OCI-LY3 (cell line): ENCODE data around the gene MFAP5.

Experiments
- H2AFZ ChIP-seq: fragments of 200-600, 300-600 bp; shearing (Covaris generic); 2 replicates; pipeline ENCODE4 v1.6.0; 2014; ENCODE audit warnings: antibody characterized with exemption, low read depth, low read length
- H3K27ac ChIP-seq: fragments of 200-600, 300-600 bp; sonication (generic); 2 replicates; pipeline ENCODE4 v1.5.1; 2014; ENCODE audit warnings: mild to moderate bottlenecking, low read length, moderate library complexity, mixed read lengths
- H3K27me3 ChIP-seq: fragments of 200-600, 300-600 bp; sonication (generic); 2 replicates; pipeline ENCODE4 v1.6.1; 2014; ENCODE audit warnings: low read depth, low read length, mixed read lengths
- H3K36me3 ChIP-seq: fragments of 200-600, 300-600 bp; sonication (generic); replicated peaks from 2 replicates; pipeline ENCODE3; 2014; ENCODE audit warnings: low read depth, low read length, mixed read lengths
- H3K4me1 ChIP-seq: fragments of 300-600, 200-600 bp; sonication (generic); 2 replicates; pipeline ENCODE4 v1.6.1; 2014; ENCODE audit warnings: low read length, mixed read lengths
- H3K4me2 ChIP-seq: fragments of 200-600, 300-600 bp; sonication (generic); 2 replicates; pipeline ENCODE4 v1.6.1; 2014; ENCODE audit warnings: low read length, mixed read lengths
- H3K4me3 ChIP-seq: fragments of 300-600, 200-600 bp; sonication (generic); 2 replicates; pipeline ENCODE4 v1.5.1; 2014; ENCODE audit warnings: antibody characterized with exemption, mild to moderate bottlenecking, low read length, moderate library complexity
- H3K79me2 ChIP-seq: fragments of 300-600, 200-600 bp; shearing (Covaris generic); 2 replicates; pipeline ENCODE4 v1.6.1; 2014; ENCODE audit warnings: mild to moderate bottlenecking, low read length, mixed read lengths
- H3K9ac ChIP-seq: fragments of 300-600, 200-600 bp; shearing (Covaris generic); 2 replicates; pipeline ENCODE4 v1.6.0; 2014; ENCODE audit warnings: mild to moderate bottlenecking, low read length, moderate library complexity
- H3K9me3 ChIP-seq: fragments of 200-600, 300-600 bp; shearing (Covaris generic); 2 replicates; pipeline ENCODE4 v1.6.1; 2014; ENCODE audit warnings: low read length, mixed read lengths; ENCODE audit not compliant: insufficient read depth
- H4K20me1 ChIP-seq: fragments of 200-600, 300-600 bp; sonication (generic); 2 replicates; pipeline ENCODE4 v1.6.1; 2016; ENCODE audit warnings: low read length, mixed read lengths; ENCODE audit not compliant: insufficient read depth
- EZH2phosphoT487 ChIP-seq: fragments of 200-600 bp; shearing (Covaris generic); IDR thresholded peaks from 2 replicates; pipeline ENCODE4 v1.6.1; 2018; ENCODE audit warnings: antibody characterized with exemption, mixed run types, low read depth
- TF ChIP-seq, protein P1 (sequence below): fragments of 200-600, 300-600 bp; sonication (generic); IDR thresholded peaks from 2 replicates; pipeline ENCODE4 v1.5.1; 2014; ENCODE audit warnings: antibody characterized with exemption, low read length, low read depth

MFAP5 gene

DNA sequence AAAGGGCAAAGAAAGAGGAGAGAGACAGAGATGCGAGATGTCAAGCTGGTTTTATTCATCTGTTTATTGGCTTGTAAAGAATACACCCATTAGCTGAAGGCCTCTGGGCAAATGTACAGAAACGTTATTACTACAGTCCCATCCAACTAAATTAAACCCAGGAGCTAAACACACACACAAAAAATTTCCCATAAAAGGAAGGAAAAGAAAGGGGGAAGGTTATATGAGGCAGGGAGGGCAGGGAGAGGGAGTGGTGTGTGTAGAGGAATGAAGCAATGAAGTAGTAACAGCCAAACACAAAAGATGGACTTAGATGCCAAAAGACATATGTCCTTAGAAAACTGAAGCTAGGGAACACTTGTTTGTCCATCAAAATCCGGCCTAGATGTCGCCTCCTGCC is 3.1 kb upstream of the MFAP5 start:
- no peak overlapping the region for H3K27ac ChIP-seq
- H3K4me3 ChIP-seq, result no peak overlapping the region
- 0 out of 2 replicates have a peak, but pooled peaks cover 2% of the 10 kb centered on the region for H3K27me3 ChIP-seq
- H3K9ac ChIP-seq, result no peak overlapping the region
- no peak overlapping the region for H3K4me2 ChIP-seq
- no peaks in the 10 kb centered on the region for H3K36me3 ChIP-seq
- no peaks in the 10 kb centered on the region for H4K20me1 ChIP-seq
- H3K79me2 ChIP-seq, result no peaks in the 10 kb centered on the region
- no peaks in the 10 kb centered on the region for H3K9me3 ChIP-seq
- TF ChIP-seq, protein P1, sequence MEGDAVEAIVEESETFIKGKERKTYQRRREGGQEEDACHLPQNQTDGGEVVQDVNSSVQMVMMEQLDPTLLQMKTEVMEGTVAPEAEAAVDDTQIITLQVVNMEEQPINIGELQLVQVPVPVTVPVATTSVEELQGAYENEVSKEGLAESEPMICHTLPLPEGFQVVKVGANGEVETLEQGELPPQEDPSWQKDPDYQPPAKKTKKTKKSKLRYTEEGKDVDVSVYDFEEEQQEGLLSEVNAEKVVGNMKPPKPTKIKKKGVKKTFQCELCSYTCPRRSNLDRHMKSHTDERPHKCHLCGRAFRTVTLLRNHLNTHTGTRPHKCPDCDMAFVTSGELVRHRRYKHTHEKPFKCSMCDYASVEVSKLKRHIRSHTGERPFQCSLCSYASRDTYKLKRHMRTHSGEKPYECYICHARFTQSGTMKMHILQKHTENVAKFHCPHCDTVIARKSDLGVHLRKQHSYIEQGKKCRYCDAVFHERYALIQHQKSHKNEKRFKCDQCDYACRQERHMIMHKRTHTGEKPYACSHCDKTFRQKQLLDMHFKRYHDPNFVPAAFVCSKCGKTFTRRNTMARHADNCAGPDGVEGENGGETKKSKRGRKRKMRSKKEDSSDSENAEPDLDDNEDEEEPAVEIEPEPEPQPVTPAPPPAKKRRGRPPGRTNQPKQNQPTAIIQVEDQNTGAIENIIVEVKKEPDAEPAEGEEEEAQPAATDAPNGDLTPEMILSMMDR, result no peak
- TF ChIP-seq EZH2phosphoT487, result no peak
- H2AFZ ChIP-seq, result no peak overlapping the region
- H3K4me1 ChIP-seq, result peaks cover 17% of the 10 kb centered on the region

DNA sequence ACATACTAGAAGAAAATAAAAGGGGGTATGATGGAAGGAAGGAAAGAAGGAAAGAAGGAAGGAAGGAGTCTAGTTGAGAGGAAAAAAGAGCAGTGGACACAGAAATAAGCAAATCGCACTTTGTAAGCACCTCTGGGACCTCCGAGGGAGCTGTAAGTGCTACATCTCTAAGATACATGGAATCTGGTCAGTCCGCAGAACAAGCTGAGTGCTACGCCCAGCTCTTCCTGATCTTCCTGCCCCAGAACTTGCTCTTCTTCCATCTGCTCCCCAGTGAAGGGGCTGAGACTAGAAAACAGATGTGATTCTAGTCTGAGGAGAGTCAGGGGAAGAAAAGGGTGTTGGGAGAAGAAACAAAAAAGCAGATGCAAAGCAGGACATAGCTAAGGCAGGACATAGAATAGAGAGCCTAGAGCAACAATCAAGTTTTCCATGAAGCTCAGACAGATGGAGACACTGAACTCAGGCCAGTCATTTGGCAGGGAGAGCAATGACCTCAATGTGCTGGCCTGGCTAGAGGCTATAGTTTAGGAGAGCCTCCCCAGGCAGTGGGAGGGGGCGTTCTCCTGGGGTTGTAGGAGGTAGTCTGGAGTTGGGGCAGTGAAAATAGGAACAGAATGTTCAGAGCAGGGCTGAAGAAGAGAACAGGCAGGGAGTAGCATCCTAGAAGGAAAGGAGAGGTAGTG is 1.7 kb upstream of the MFAP5 start:
- Histone ChIP-seq H3K79me2 (no peaks in the 10 kb centered on the region), H3K9me3 (no peaks in the 10 kb centered on the region), H3K27ac (no peak overlapping the region), H3K27me3 (0 out of 2 replicates have a peak, but pooled peaks cover 2% of the 10 kb centered on the region), H3K4me2 (no peak overlapping the region), H2AFZ (no peak overlapping the region; the same call in 1 of the 2 replicates), H4K20me1 (no peaks in the 10 kb centered on the region), H3K4me3 (no peak overlapping the region), H3K4me1 (peaks cover 17% of the 10 kb centered on the region), H3K36me3 (no peaks in the 10 kb centered on the region), H3K9ac (no peak overlapping the region)
- TF ChIP-seq EZH2phosphoT487, result no peak
- TF ChIP-seq, protein P1, result no peak

DNA sequence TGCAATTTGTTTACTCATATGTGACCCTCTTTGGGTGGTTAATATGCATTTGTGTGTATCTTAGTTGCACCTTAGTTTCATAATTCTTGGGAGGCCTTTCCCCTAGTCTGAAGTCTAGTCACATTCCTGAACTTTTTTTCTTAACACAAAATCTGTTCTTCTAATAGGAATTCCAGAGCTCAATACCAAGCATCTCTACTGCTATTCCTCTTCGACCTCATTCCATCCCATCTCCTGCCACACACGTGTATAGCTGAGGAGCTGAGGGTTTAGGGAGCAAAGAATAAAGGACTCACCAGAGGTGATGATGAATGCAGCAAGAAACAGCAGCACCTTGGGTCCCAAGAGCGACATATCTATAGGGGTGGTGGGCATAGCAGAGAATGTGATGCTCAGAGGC is 875 bp downstream of the MFAP5 start:
- Histone ChIP-seq H4K20me1 (no peaks in the 10 kb centered on the region), H3K36me3 (no peaks in the 10 kb centered on the region), H2AFZ (no peak overlapping the region), H3K27me3 (0 out of 2 replicates have a peak, but pooled peaks cover 2% of the 10 kb centered on the region), H3K4me1 (peaks cover under 1% of the 10 kb centered on the region; the same call in 1 of the 2 replicates), H3K9ac (no peak overlapping the region), H3K4me2 (no peak overlapping the region), H3K4me3 (no peak overlapping the region), H3K79me2 (no peaks in the 10 kb centered on the region), H3K9me3 (no peaks in the 10 kb centered on the region), H3K27ac (no peak overlapping the region)
- TF ChIP-seq EZH2phosphoT487, result no peak

DNA sequence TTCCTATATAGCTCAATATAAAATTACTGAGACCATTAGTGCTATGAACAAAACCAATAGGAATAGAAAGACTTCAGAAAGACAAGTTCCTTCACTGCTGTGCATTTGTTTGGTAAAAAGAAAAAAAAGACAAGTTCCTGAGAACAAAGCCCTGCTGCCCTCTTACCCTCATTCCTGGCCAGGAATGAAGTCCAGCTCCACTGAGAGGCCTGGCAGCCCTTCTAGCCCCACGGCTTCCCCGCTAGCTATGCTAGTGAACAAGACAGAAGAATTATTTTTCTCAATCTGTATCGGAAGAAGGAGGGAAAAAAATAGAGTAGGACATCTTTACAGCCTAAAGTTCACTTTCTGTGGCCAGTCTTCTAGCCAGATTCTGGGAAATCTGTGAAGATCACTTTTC is 1.6 kb downstream of the MFAP5 start:
- H3K79me2 ChIP-seq, result no peaks in the 10 kb centered on the region
- no peaks in the 10 kb centered on the region for H3K9me3 ChIP-seq
- H3K27ac ChIP-seq, result no peak overlapping the region
- no peak overlapping the region for H3K4me3 ChIP-seq
- TF ChIP-seq EZH2phosphoT487, result no peak
- TF ChIP-seq, protein P1, result no peak
- no peak overlapping the region for H2AFZ ChIP-seq
- no peaks in the 10 kb centered on the region for H4K20me1 ChIP-seq
- no peak overlapping the region for H3K4me2 ChIP-seq
- H3K4me1 ChIP-seq, result no peaks in the 10 kb centered on the region; the same call in 1 of the 2 replicates
- H3K27me3 ChIP-seq, result 0 out of 2 replicates have a peak, but pooled peaks cover 2% of the 10 kb centered on the region
- H3K9ac ChIP-seq, result no peak overlapping the region
- H3K36me3 ChIP-seq, result no peaks in the 10 kb centered on the region
